Measurements from ENCODE around the gene KRT86.

- no peak for TF ChIP-seq CTCF (IDR thresholded peaks at IDR 0.05; ENCODE audit: low read length)
- no peak for TF ChIP-seq EZH2 (IDR thresholded peaks at IDR 0.05; ENCODE audit: borderline replicate concordance, low read length)
These were observed 44.6 kb upstream of the KRT86 start for GRCh38 chr12:52229836-52230343.

Measured in OCI-LY1 (cell line).